A549 treated with Hydrocortisone at 1 μM for 4 hours (cell line): Measurements from ENCODE around the gene FAM162B. TPM values are rescaled to one million over a fixed set of nuclear protein-coding genes. Genes with fewer than 3 reads are reported as not detected.

Experiments
- total RNA-seq: library from RNA; stranded (reverse); fragments of 200-300 nt; extraction: Qiagen RNA extraction; gene quantifications from 5 replicates; pipeline ENCODE4 v1.2.3, GENCODE V29; 2022

FAM162B gene
- total RNA-seq = not detected in 5 replicates

GRCh38 chr6:116764961-116765841 is at the start of gene FAM162B:
Gene FAM162B, minus strand, starts transcription at chr6:116765719. Its CDS starts 143 bp downstream, at chr6:116765576.

Other genes starting within 250 kb of the FAM162B start
- not detected in 5 replicates for gene TRAPPC3L, start 220.0 kb downstream of the FAM162B start, total RNA-seq
- not detected in 5 replicates for gene CALHM4, start 212.0 kb downstream of the FAM162B start, total RNA-seq
- 23.9 to 43.1 TPM (median 35.7 TPM) in 5 replicates for gene RWDD1, start 194.2 kb downstream of the FAM162B start, total RNA-seq
- 0.09 to 0.20 TPM (median 0.18 TPM) in 5 replicates for gene RSPH4A, start 149.2 kb downstream of the FAM162B start, total RNA-seq
- 6.4 to 8.3 TPM (median 7.2 TPM) in 5 replicates for gene ZUP1, start 97.0 kb downstream of the FAM162B start, total RNA-seq
- gene KPNA5, start 84.5 kb downstream of the FAM162B start, total RNA-seq = 1.00 to 2.4 TPM (median 1.4 TPM) in 5 replicates
- gene GPRC6A, start 63.4 kb upstream of the FAM162B start, total RNA-seq = not detected in 5 replicates
- gene RFX6, start 111.5 kb upstream of the FAM162B start, total RNA-seq = not detected in 5 replicates